HepG2 (cell line): Measurements from ENCODE around the gene ZNF865. TPM values are rescaled to one million over a fixed set of nuclear protein-coding genes. Genes with fewer than 3 reads are reported as not detected.

ENCODE experiments used
- CCAR2 ChIP-seq: fragments of 200-400 bp; formaldehyde crosslinking; optimal IDR thresholded peaks from 2 replicates; pipeline ENCODE3; 2018; ENCODE audit warnings: low read depth, mild to moderate bottlenecking, low read length, moderate library complexity
- ELF1 ChIP-seq: sonication (generic); formaldehyde crosslinking; IDR thresholded peaks from 2 replicates; pipeline ENCODE4 v1.4.0; 2020; ENCODE audit warnings: missing genetic modification reagents
- ESRRA ChIP-seq: sonication (generic); formaldehyde crosslinking; IDR thresholded peaks from 2 replicates; pipeline ENCODE4 v1.5.1; 2020; ENCODE audit warnings: mild to moderate bottlenecking, low read depth, missing genetic modification reagents
- FLYWCH1 ChIP-seq: sonication (generic); formaldehyde crosslinking; IDR thresholded peaks from 2 replicates; pipeline ENCODE4 v1.8.1; 2023; ENCODE audit warnings: mild to moderate bottlenecking, missing genetic modification reagents
- FOXA1 ChIP-seq, 2 experiments: fragments of 450-650 bp in 1 of 2; sonication (generic) in 1 of 2; formaldehyde crosslinking in 1 of 2; IDR thresholded peaks; 2 replicates each; pipeline versions ENCODE4 v1.4.0 to v1.6.1; 2016 to 2020; ENCODE audit warnings: missing genetic modification reagents in 1 of 2
- FOXK1 ChIP-seq: sonication (generic); formaldehyde crosslinking; IDR thresholded peaks from 2 replicates; pipeline ENCODE4 v1.4.0; 2020; ENCODE audit warnings: low read depth, missing genetic modification reagents, borderline replicate concordance
- FOXO4 ChIP-seq: sonication (generic); formaldehyde crosslinking; conservative IDR thresholded peaks from 2 replicates; pipeline ENCODE4 v1.8.1; 2023; ENCODE audit warnings: missing genetic modification reagents
- HIC2 ChIP-seq: sonication (generic); formaldehyde crosslinking; IDR thresholded peaks from 2 replicates; pipeline ENCODE4 v1.9.0; 2022; ENCODE audit warnings: low read depth, missing genetic modification reagents
- KLF11 ChIP-seq: IDR thresholded peaks from 2 replicates; pipeline ENCODE4 v1.6.1; 2016; ENCODE audit warnings: missing compliant biosample characterization
- MED8 ChIP-seq: sonication (generic); formaldehyde crosslinking; IDR thresholded peaks from 2 replicates; pipeline ENCODE4 v1.8.1; 2023; ENCODE audit warnings: mild to moderate bottlenecking, missing genetic modification reagents; ENCODE audit not compliant: insufficient replicate concordance
- ZBTB37 ChIP-seq: sonication (generic); formaldehyde crosslinking; IDR thresholded peaks from 2 replicates; pipeline ENCODE4 v1.4.0; 2020; ENCODE audit warnings: mild to moderate bottlenecking, missing genetic modification reagents
- ZBTB4 ChIP-seq: sonication (generic); formaldehyde crosslinking; IDR thresholded peaks from 2 replicates; pipeline ENCODE4 v1.4.0; 2020; ENCODE audit warnings: missing genetic modification reagents, mild to moderate bottlenecking, borderline replicate concordance
- ZFP90 ChIP-seq: sonication (generic); formaldehyde crosslinking; IDR thresholded peaks from 2 replicates; pipeline ENCODE4 v1.8.0; 2022; ENCODE audit warnings: missing genetic modification reagents, mild to moderate bottlenecking, inconsistent platforms, borderline replicate concordance
- ZNF225 ChIP-seq: sonication (generic); formaldehyde crosslinking; IDR thresholded peaks from 2 replicates; pipeline ENCODE4 v1.4.0; 2020; ENCODE audit warnings: mild to moderate bottlenecking, missing genetic modification reagents
- ZNF260 ChIP-seq: sonication (generic); formaldehyde crosslinking; IDR thresholded peaks from 2 replicates; pipeline ENCODE4 v1.4.0; 2020; ENCODE audit warnings: missing genetic modification reagents, low read depth, mild to moderate bottlenecking, borderline replicate concordance
- polyA plus RNA-seq, 8 experiments: library from polyadenylated mRNA; depleted of rRNA in 3 of 8; stranded (reverse) in 7 of 8; unstranded in 1 of 8; fragments of >200 nt; fragmentation: Illumina TruSeq in 4 of 8; extraction: Trizol in 4 of 8; gene quantifications; 2 replicates each; pipeline versions ENCODE4 v1.2.1 to v1.2.3, GENCODE V29; 2011 to 2016; ENCODE audit warnings: low read depth in 4 of 8, missing spikeins in 1 of 8, mixed read lengths in 1 of 8; ENCODE audit not compliant: insufficient read depth in 1 of 8
- total RNA-seq, 5 experiments: library from RNA; depleted of rRNA; stranded (reverse); fragments of >200 nt; fragmentation: Illumina TruSeq; extraction: Trizol; gene quantifications; 2 replicates each; pipeline ENCODE4 v1.2.3, GENCODE V29; 2016; ENCODE audit warnings: low read depth in 1 of 5
- TF ChIP-seq, protein P1 (sequence below): IDR thresholded peaks from 2 replicates; pipeline ENCODE4 v1.6.1; 2016; ENCODE audit warnings: low read depth, control low read depth

Gene ZNF865
- total and polyA plus RNA-seq, 2 of the 13 experiments (the other 11 are each of a cell fraction or from before 2014, with no cell fraction given): 0.93 to 1.0 TPM

- TF ChIP-seq HIC2: no peak
- TF ChIP-seq ZBTB4: no peak
- no peak for TF ChIP-seq KLF11 (CRISPR knock-in tag)
- TF ChIP-seq CCAR2: peak; percentile 19
- TF ChIP-seq, protein P1, sequence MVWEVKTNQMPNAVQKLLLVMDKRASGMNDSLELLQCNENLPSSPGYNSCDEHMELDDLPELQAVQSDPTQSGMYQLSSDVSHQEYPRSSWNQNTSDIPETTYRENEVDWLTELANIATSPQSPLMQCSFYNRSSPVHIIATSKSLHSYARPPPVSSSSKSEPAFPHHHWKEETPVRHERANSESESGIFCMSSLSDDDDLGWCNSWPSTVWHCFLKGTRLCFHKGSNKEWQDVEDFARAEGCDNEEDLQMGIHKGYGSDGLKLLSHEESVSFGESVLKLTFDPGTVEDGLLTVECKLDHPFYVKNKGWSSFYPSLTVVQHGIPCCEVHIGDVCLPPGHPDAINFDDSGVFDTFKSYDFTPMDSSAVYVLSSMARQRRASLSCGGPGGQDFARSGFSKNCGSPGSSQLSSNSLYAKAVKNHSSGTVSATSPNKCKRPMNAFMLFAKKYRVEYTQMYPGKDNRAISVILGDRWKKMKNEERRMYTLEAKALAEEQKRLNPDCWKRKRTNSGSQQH: no peak
- TF ChIP-seq ESRRA (CRISPR knock-in tag): no peak
- no peak for TF ChIP-seq ZBTB37
- no peak for TF ChIP-seq FOXO4
- TF ChIP-seq MED8: no peak
- TF ChIP-seq ZFP90 (CRISPR knock-in tag): no peak
- no peak for TF ChIP-seq ELF1 (CRISPR knock-in tag)
- TF ChIP-seq ZNF225: no peak
- 0 out of 2 replicates have a peak, but pooled peaks have one; percentile 2 for TF ChIP-seq FOXK1 (CRISPR knock-in tag)
- TF ChIP-seq FLYWCH1 (CRISPR knock-in tag): no peak
- no peak for TF ChIP-seq FOXA1 (IDR thresholded peaks at IDR 0.05)
- TF ChIP-seq FOXA1 (CRISPR knock-in tag; IDR thresholded peaks at IDR 0.05): no peak
- no peak for TF ChIP-seq ZNF260 (CRISPR knock-in tag)
Observed at GRCh38 chr19:55605637-55606470, at the start of gene ZNF865 (continued).
